Tibial nerve (tissue), 4 donors: ENCODE results near the gene BEST3. TPM values are rescaled to one million over a fixed set of nuclear protein-coding genes. Genes with fewer than 3 reads are reported as not detected.

Source experiments
- DNase-seq, 2 donors: peaks; one replicate each; pipeline ENCODE4 v3.0.0-alpha.2; 2019; ENCODE audit warnings: low spot score in 2 of 2
- H3K27ac ChIP-seq, 4 donors: fragments of 200-600 bp; sonication (generic) in 3 of 4; one replicate each; pipeline ENCODE4 v1.5.1; 2017 to 2019; ENCODE audit warnings: mild to moderate bottlenecking in 1 of 4
- H3K27me3 ChIP-seq, 2 donors: fragments of 200-600 bp; sonication (generic) in 1 of 2; one replicate each; pipeline versions ENCODE4 v1.5.1 to v1.6.0; 2017 to 2019
- H3K36me3 ChIP-seq, 3 donors: fragments of 200-600 bp; sonication (generic); one replicate each; pipeline ENCODE4 v1.5.1; 2018 to 2019
- H3K4me1 ChIP-seq, 4 donors: fragments of 200-600 bp; sonication (generic) in 3 of 4; one replicate each; pipeline ENCODE4 v1.5.1; 2017 to 2019
- H3K4me3 ChIP-seq, 4 donors: fragments of 200-600 bp; sonication (generic) in 3 of 4; one replicate each; pipeline ENCODE4 v1.5.1; 2017 to 2019; ENCODE audit warnings: mild to moderate bottlenecking in 1 of 4, moderate library complexity in 1 of 4
- H3K9me3 ChIP-seq, 4 donors: fragments of 200-600 bp; sonication (generic) in 3 of 4; one replicate each; pipeline ENCODE4 v1.5.1; 2017 to 2019
- CTCF ChIP-seq, 5 experiments: fragments of 200-600 bp in 3 of 5; fragments of 450-650 bp in 2 of 5; sonication (generic) in 3 of 5; IDR thresholded peaks; one replicate each; pipeline ENCODE4 v1.5.1; 2016 to 2019; ENCODE audit warnings: antibody characterized with exemption in 5 of 5, mild to moderate bottlenecking in 3 of 5, moderate library complexity in 2 of 5
- EP300 ChIP-seq, 2 donors: sonication (generic); formaldehyde crosslinking; IDR thresholded peaks; one replicate each; pipeline ENCODE4 v1.6.1; 2017; ENCODE audit warnings: antibody characterized with exemption in 2 of 2, mild to moderate bottlenecking in 1 of 2
- POLR2A ChIP-seq, 2 donors: fragments of 450-650 bp; IDR thresholded peaks; one replicate each; pipeline ENCODE4 v1.6.1; 2017; ENCODE audit warnings: antibody characterized with exemption in 2 of 2, mild to moderate bottlenecking in 2 of 2, moderate library complexity in 2 of 2
- WGBS, 2 donors: methylation state at CpG; one replicate each; pipeline ENCODE4 v1.1.5; 2018; 5-methylcytosine and 5-hydroxymethylcytosine counted together
- total RNA-seq, 4 donors: library from RNA; depleted of rRNA; stranded (reverse); fragments of >200 nt; gene quantifications; one replicate each; pipeline ENCODE4 v1.1.0, GENCODE V29; 2016

BEST3 gene
- total RNA-seq, 4 donors from 2014 or later = not detected

GRCh38 chr12:69701826-69702225 lies 2.7 kb upstream of the BEST3 start:
- H3K36me3 ChIP-seq = no peaks in the 10 kb centered on the region
- DNase-seq = no peak
- no peaks in the 10 kb centered on the region for H3K4me1 ChIP-seq
- no peaks in the 10 kb centered on the region for H3K27me3 ChIP-seq
- H3K27ac ChIP-seq = no peak overlapping the region
- H3K4me3 ChIP-seq = no peak overlapping the region
- no peaks in the 10 kb centered on the region for H3K9me3 ChIP-seq
- TF ChIP-seq CTCF (IDR thresholded peaks at IDR 0.05) = no peak
- no peak for TF ChIP-seq EP300 (IDR thresholded peaks at IDR 0.05)
- TF ChIP-seq POLR2A (IDR thresholded peaks at IDR 0.05) = no peak
- 78 to 85% methylated on average over 3 of the region's 3 CpGs for WGBS, 2 donors

GRCh38 chr12:69698054-69698453 lies 1.0 kb downstream of the BEST3 start:
- H3K27me3 ChIP-seq = no peaks in the 10 kb centered on the region
- no peaks in the 10 kb centered on the region for H3K36me3 ChIP-seq
- 79 to 82% methylated on average over 2 of the region's 2 CpGs for WGBS, 2 donors
- H3K9me3 ChIP-seq = no peaks in the 10 kb centered on the region
- DNase-seq = no peak
- no peak overlapping the region for H3K27ac ChIP-seq
- H3K4me1 ChIP-seq = no peaks in the 10 kb centered on the region
- no peak overlapping the region for H3K4me3 ChIP-seq
- no peak for TF ChIP-seq EP300 (IDR thresholded peaks at IDR 0.05)
- no peak for TF ChIP-seq POLR2A (IDR thresholded peaks at IDR 0.05)
- TF ChIP-seq CTCF (IDR thresholded peaks at IDR 0.05) = no peak

GRCh38 chr12:69694123-69694522 lies 5.0 kb downstream of the BEST3 start:
- Histone ChIP-seq H3K36me3 (no peaks in the 10 kb centered on the region), H3K27ac (no peak overlapping the region), H3K4me3 (no peak overlapping the region), H3K4me1 (peaks cover 0 to 4% (median 0%) of the 10 kb centered on the region in 4 donors), H3K9me3 (no peaks in the 10 kb centered on the region), H3K27me3 (no peaks in the 10 kb centered on the region)
- TF ChIP-seq POLR2A (IDR thresholded peaks at IDR 0.05) (no peak), EP300 (IDR thresholded peaks at IDR 0.05) (no peak), CTCF (IDR thresholded peaks at IDR 0.05) (no peak)
- DNase-seq = no peak
- WGBS, 2 donors = 80 to 81% methylated on average over 7 of the region's 7 CpGs

- Histone ChIP-seq H3K27me3 (no peaks in the 10 kb centered on the region), H3K4me3 (no peak overlapping the region), H3K36me3 (no peaks in the 10 kb centered on the region), H3K27ac (peak overlapping the region in 1 of 4 donors; percentile 22), H3K9me3 (no peaks in the 10 kb centered on the region), H3K4me1 (peaks cover 0 to 16% (median 0%) of the 10 kb centered on the region in 4 donors)
- 63 to 67% methylated on average over 2 of the region's 2 CpGs for WGBS, 2 donors
- TF ChIP-seq EP300 (IDR thresholded peaks at IDR 0.05) (no peak), CTCF (IDR thresholded peaks at IDR 0.05) (no peak), POLR2A (IDR thresholded peaks at IDR 0.05) (no peak)
- no peak for DNase-seq
Observed at GRCh38 chr12:69689638-69690037, 9.5 kb downstream of the BEST3 start.

- Histone ChIP-seq H3K4me3 (no peak overlapping the region), H3K27ac (no peak overlapping the region), H3K36me3 (no peaks in the 10 kb centered on the region), H3K4me1 (peaks cover 0 to 16% (median 0%) of the 10 kb centered on the region in 4 donors), H3K27me3 (no peaks in the 10 kb centered on the region), H3K9me3 (no peaks in the 10 kb centered on the region)
- DNase-seq = peak in 1 of 2 donors; percentile 10
- TF ChIP-seq POLR2A (IDR thresholded peaks at IDR 0.05) (no peak), EP300 (IDR thresholded peaks at IDR 0.05) (peak in 1 of 2 donors; percentile 36)
- 45 to 54% methylated on average over 13 to 14 of the region's 14 CpGs for WGBS, 2 donors
Observed at GRCh38 chr12:69688471-69689427, 10.4 kb downstream of the BEST3 start.
